HepG2 (cell line): ENCODE measurements around the gene ARFGAP2. TPM values are rescaled to one million over a fixed set of nuclear protein-coding genes. Genes with fewer than 3 reads are reported as not detected.
A peak's percentile ranks its signal among the peaks of the same experiment; 100 is the strongest.

Experiments used
- AGO2 ChIP-seq: fragments of 200-400 bp; formaldehyde crosslinking; optimal IDR thresholded peaks from 2 replicates; pipeline ENCODE3; 2017; ENCODE audit warnings: mild to moderate bottlenecking, low read depth, low read length, moderate library complexity
- CBFB ChIP-seq: sonication (generic); formaldehyde crosslinking; IDR thresholded peaks from 2 replicates; pipeline ENCODE4 v1.4.0; 2020; ENCODE audit warnings: missing genetic modification reagents
- CERS6 ChIP-seq: sonication (generic); formaldehyde crosslinking; IDR thresholded peaks from 2 replicates; pipeline ENCODE4 v1.5.0; 2020; ENCODE audit warnings: missing genetic modification reagents
- GMEB2 ChIP-seq: IDR thresholded peaks from 2 replicates; pipeline ENCODE4 v1.6.1; 2016; ENCODE audit warnings: missing biosample characterization, missing genetic modification reagents, low read depth
- HMG20B ChIP-seq: conservative IDR thresholded peaks from 2 replicates; pipeline ENCODE4 v1.6.1; 2016; ENCODE audit warnings: missing genetic modification reagents, missing compliant biosample characterization
- MXD4 ChIP-seq: IDR thresholded peaks from 2 replicates; pipeline ENCODE4 v1.6.1; 2016; ENCODE audit warnings: mild to moderate bottlenecking, missing biosample characterization, missing genetic modification reagents
- NCOR1 ChIP-seq: fragments of 200-600 bp; sonication (generic); IDR thresholded peaks from 2 replicates; pipeline ENCODE4 v1.7.0; 2017; ENCODE audit warnings: antibody characterized with exemption, low read length, borderline replicate concordance
- NPAS2 ChIP-seq: sonication (generic); formaldehyde crosslinking; IDR thresholded peaks from 2 replicates; pipeline ENCODE4 v1.8.0; 2022; ENCODE audit warnings: mild to moderate bottlenecking, missing genetic modification reagents, borderline replicate concordance
- PHF21A ChIP-seq: sonication (generic); formaldehyde crosslinking; IDR thresholded peaks from 2 replicates; pipeline ENCODE4 v1.5.0; 2020; ENCODE audit warnings: mild to moderate bottlenecking, missing genetic modification reagents
- PHF5A ChIP-seq: IDR thresholded peaks from one replicate; pipeline ENCODE4 v1.6.1; 2018; ENCODE audit warnings: low read depth, missing genetic modification reagents; ENCODE audit not compliant: unreplicated experiment
- SMAD9 ChIP-seq: sonication (generic); formaldehyde crosslinking; IDR thresholded peaks from 2 replicates; pipeline ENCODE4 v1.5.1; 2020; ENCODE audit warnings: mild to moderate bottlenecking, missing genetic modification reagents
- SRSF4 ChIP-seq: fragments of 200-400 bp; formaldehyde crosslinking; IDR thresholded peaks from one replicate; pipeline ENCODE4 v1.6.1; 2018; ENCODE audit warnings: mild to moderate bottlenecking, low read depth, low read length, moderate library complexity; ENCODE audit not compliant: poor library complexity, severe bottlenecking
- SUZ12 ChIP-seq: fragments of 150-350 bp; IDR thresholded peaks from 2 replicates; pipeline ENCODE4 v1.6.1; 2014; ENCODE audit warnings: low read depth, low read length
- TFDP1 ChIP-seq: IDR thresholded peaks from 2 replicates; pipeline ENCODE4 v1.6.1; 2016; ENCODE audit warnings: missing compliant biosample characterization, missing genetic modification reagents, borderline replicate concordance
- TGIF2 ChIP-seq: IDR thresholded peaks from 2 replicates; pipeline ENCODE4 v1.6.1; 2016; ENCODE audit warnings: control low read depth, missing compliant biosample characterization
- ZFP36 ChIP-seq: fragments of 150-350 bp; IDR thresholded peaks from 2 replicates; pipeline ENCODE4 v1.6.1; 2018; ENCODE audit warnings: borderline replicate concordance, low read length, low read depth; ENCODE audit not compliant: partially characterized antibody
- ZFP41 ChIP-seq: sonication (generic); formaldehyde crosslinking; IDR thresholded peaks from 2 replicates; pipeline ENCODE4 v1.4.0; 2020; ENCODE audit warnings: mild to moderate bottlenecking, missing genetic modification reagents, borderline replicate concordance
- ZNF251 ChIP-seq: sonication (generic); formaldehyde crosslinking; IDR thresholded peaks from 2 replicates; pipeline ENCODE4 v1.9.0; 2021; ENCODE audit warnings: mild to moderate bottlenecking, missing genetic modification reagents
- ZNF253 ChIP-seq: sonication (generic); formaldehyde crosslinking; IDR thresholded peaks from 2 replicates; pipeline ENCODE4 v1.8.0; 2022; ENCODE audit warnings: mild to moderate bottlenecking, missing genetic modification reagents, borderline replicate concordance
- ZNF260 ChIP-seq: sonication (generic); formaldehyde crosslinking; IDR thresholded peaks from 2 replicates; pipeline ENCODE4 v1.4.0; 2020; ENCODE audit warnings: missing genetic modification reagents, low read depth, mild to moderate bottlenecking, borderline replicate concordance
- ZNF280D ChIP-seq: sonication (generic); formaldehyde crosslinking; IDR thresholded peaks from 2 replicates; pipeline ENCODE4 v1.5.1; 2020; ENCODE audit warnings: mild to moderate bottlenecking, missing genetic modification reagents
- ZNF383 ChIP-seq: sonication (generic); formaldehyde crosslinking; IDR thresholded peaks from 2 replicates; pipeline ENCODE4 v1.4.0; 2020; ENCODE audit warnings: missing genetic modification reagents, mild to moderate bottlenecking, borderline replicate concordance
- ZNF451 ChIP-seq: sonication (generic); formaldehyde crosslinking; IDR thresholded peaks from 2 replicates; pipeline ENCODE4 v1.5.0; 2020; ENCODE audit warnings: mild to moderate bottlenecking, missing genetic modification reagents
- ZNF674 ChIP-seq: sonication (generic); formaldehyde crosslinking; IDR thresholded peaks from 2 replicates; pipeline ENCODE4 v1.5.0; 2020; ENCODE audit warnings: low read depth, mild to moderate bottlenecking, missing genetic modification reagents
- ZNF816 ChIP-seq: sonication (generic); formaldehyde crosslinking; IDR thresholded peaks from 2 replicates; pipeline ENCODE4 v1.8.0; 2022; ENCODE audit warnings: missing genetic modification reagents, mild to moderate bottlenecking, borderline replicate concordance
- polyA plus RNA-seq, 8 experiments: library from polyadenylated mRNA; depleted of rRNA in 3 of 8; stranded (reverse) in 7 of 8; unstranded in 1 of 8; fragments of >200 nt; fragmentation: Illumina TruSeq in 4 of 8; extraction: Trizol in 4 of 8; gene quantifications; 2 replicates each; pipeline versions ENCODE4 v1.2.1 to v1.2.3, GENCODE V29; 2011 to 2016; ENCODE audit warnings: low read depth in 4 of 8, missing spikeins in 1 of 8, mixed read lengths in 1 of 8; ENCODE audit not compliant: insufficient read depth in 1 of 8
- total RNA-seq, 5 experiments: library from RNA; depleted of rRNA; stranded (reverse); fragments of >200 nt; fragmentation: Illumina TruSeq; extraction: Trizol; gene quantifications; 2 replicates each; pipeline ENCODE4 v1.2.3, GENCODE V29; 2016; ENCODE audit warnings: low read depth in 1 of 5

Gene ARFGAP2
- total and polyA plus RNA-seq, 2 of the 13 experiments (the other 11 are each of a cell fraction or from before 2014, with no cell fraction given): 32.3 to 75.3 TPM

- no peak for TF ChIP-seq ZNF451
- TF ChIP-seq NPAS2 (CRISPR knock-in tag): no peak
- TF ChIP-seq SRSF4: no peak
- no peak for TF ChIP-seq ZNF674 (CRISPR knock-in tag)
- no peak for TF ChIP-seq CBFB (CRISPR knock-in tag)
- no peak for TF ChIP-seq ZNF251 (CRISPR knock-in tag)
- no peak for TF ChIP-seq SUZ12
- TF ChIP-seq ZNF280D (CRISPR knock-in tag): no peak
- TF ChIP-seq ZNF383 (CRISPR knock-in tag): no peak
- no peak for TF ChIP-seq TFDP1 (CRISPR knock-in tag)
- no peak for TF ChIP-seq ZNF253 (CRISPR knock-in tag)
- no peak for TF ChIP-seq ZNF816 (CRISPR knock-in tag)
- TF ChIP-seq GMEB2 (CRISPR knock-in tag): no peak
- no peak for TF ChIP-seq AGO2
- no peak for TF ChIP-seq ZFP36
- TF ChIP-seq NCOR1: no peak
- 0 out of 2 replicates have a peak, but pooled peaks have one; percentile 72 for TF ChIP-seq SMAD9
- no peak for TF ChIP-seq HMG20B (CRISPR knock-in tag)
- no peak for TF ChIP-seq CERS6
- TF ChIP-seq ZNF260: no peak
- no peak for TF ChIP-seq TGIF2 (CRISPR knock-in tag)
- TF ChIP-seq PHF21A (CRISPR knock-in tag): no peak; the same call in 1 of the 2 replicates
- no peak for TF ChIP-seq ZFP41 (CRISPR knock-in tag)
- no peak; the same call in 1 of the 2 replicates for TF ChIP-seq MXD4 (CRISPR knock-in tag)
- no peak for TF ChIP-seq PHF5A (CRISPR knock-in tag)
Measured at GRCh38 chr11:47177229-47177845, 658 bp upstream of the ARFGAP2 start (continued).
